ENCODE measurements around the gene NKX2-1.

The NKX2-1 gene

GRCh38 chr14:36511981-36512584 is 7.9 kb downstream of the NKX2-1 start:
- no peak for DNase-seq (ENCODE audit: low read depth)
- no peak for TF ChIP-seq CTCF (conservative IDR thresholded peaks at IDR 0.05; ENCODE audit: low read length)
- no peak overlapping the region for H3K4me3 ChIP-seq (ENCODE audit: low read length)

GRCh38 chr14:36510874-36511273 is 9.2 kb downstream of the NKX2-1 start:
- H3K4me3 ChIP-seq (ENCODE audit: low read length), result no peak overlapping the region
- no peak for TF ChIP-seq CTCF (conservative IDR thresholded peaks at IDR 0.05; ENCODE audit: low read length)

GRCh38 chr14:36510078-36510799 is 9.8 kb downstream of the NKX2-1 start:
- TF ChIP-seq CTCF (conservative IDR thresholded peaks at IDR 0.05; ENCODE audit: low read length), result no peak
- no peak overlapping the region for H3K4me3 ChIP-seq (ENCODE audit: low read length)
- no peak for DNase-seq (ENCODE audit: low read depth)

More at GRCh38 chr14:36510874-36511273, 9.2 kb downstream of the NKX2-1 start:
- no peak for DNase-seq (ENCODE audit: low read depth)

DNA sequence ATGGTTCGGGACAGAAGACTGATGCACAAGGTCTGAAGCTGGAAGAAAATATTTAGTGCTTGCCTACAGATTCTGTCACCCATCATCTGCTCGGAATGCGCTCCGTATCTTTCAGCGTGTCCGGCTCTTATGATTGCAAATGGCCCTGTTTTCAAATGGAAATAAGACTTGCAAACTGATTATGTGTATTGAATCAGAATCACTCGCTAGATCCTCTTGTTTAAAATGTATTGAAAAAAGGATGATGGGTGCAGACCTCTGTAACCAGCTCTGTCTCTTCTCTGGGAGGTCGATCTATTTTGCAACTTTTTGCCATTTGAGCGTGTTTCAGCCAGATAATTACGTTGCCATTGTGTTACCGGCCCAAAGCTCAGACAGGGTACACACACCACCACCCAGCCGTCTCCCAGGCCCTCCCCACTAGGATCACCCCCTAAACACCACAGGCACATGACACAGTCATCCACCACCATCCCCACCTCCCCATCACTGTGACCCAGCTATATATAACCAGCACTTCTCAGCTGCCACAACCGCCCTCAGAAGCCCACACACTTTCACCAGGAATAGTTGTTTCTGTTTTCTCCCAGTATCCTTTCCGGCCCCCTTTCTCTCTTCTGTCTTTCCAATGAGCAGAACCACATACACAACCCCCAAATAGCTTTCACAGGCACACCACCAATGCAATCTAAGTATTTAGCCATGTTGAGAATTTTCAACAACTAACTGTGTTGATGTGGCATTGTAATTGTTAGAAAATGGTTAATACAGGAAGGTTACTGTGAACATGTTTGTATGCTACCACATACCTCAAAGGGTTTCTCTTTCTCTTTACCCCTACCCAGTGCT is 10.7 kb downstream of the NKX2-1 start:
- DNase-seq (ENCODE audit: low read depth), result no peak
- H3K4me3 ChIP-seq (ENCODE audit: low read length), result no peak overlapping the region
- no peak for TF ChIP-seq CTCF (conservative IDR thresholded peaks at IDR 0.05; ENCODE audit: low read length)

DNA sequence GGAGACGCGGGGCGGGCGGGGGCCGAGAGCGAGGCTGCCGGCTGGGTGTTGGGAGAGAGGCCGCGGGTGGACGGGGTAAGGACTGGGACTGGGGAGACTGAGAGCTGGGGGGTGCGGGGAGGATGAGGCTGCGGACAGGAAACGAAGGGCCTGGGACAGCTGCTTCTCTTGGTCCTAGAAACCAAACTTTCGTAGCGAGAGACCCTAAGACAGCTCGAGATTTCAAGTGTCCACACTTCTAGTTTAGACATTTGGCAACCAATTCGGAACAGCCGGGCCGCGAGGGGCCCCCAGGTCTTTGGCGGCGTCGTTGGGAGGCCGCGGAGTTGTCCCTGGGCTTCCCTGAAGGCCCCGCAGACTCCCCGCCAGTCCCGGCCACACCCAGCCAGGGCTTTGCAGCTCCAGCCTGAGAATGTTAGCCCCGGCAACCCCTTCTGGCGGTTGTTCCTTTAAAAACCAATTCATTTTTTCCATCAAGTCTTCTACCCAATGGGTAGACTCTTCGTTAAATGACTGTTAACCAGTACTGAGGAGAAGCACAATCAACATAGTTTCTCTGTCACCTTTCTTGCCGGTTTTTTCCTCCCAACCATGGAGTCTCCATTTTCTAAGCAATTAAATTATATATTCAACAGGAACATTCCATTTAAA is 11.5 kb downstream of the NKX2-1 start:
- no peak overlapping the region for H3K4me3 ChIP-seq (ENCODE audit: low read length)
- TF ChIP-seq CTCF (conservative IDR thresholded peaks at IDR 0.05; ENCODE audit: low read length), result no peak
- no peak for DNase-seq (ENCODE audit: low read depth)

DNA sequence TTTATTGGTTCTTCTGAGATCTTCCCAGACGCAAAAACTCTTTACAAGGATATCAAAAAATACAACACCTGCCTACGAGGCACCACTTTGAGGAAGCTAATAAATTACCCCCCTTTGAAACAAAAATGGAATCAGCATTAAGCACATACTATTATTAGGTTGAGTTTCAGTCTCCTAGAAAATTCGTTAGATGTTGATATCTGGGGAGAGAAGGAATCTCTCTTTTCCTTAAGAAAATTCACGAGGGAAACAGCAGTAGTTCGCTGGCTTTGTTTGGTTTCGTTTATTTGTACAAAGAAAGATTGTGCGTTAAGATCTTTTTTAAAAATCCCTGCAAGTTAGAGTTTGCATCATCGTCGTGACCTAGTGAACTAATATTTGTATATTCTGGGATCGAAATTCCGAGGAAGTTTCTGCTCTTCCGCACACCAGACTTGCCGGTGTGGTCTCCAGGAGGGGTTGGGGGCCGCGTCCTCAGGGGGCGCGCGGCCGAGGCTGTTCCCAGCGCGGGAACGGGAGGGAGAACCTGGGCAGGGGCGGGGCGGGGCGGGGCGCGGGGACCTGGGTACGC is 12.1 kb downstream of the NKX2-1 start:
- no peak overlapping the region for H3K4me3 ChIP-seq (ENCODE audit: low read length)
- no peak for TF ChIP-seq CTCF (conservative IDR thresholded peaks at IDR 0.05; ENCODE audit: low read length)
- DNase-seq (ENCODE audit: low read depth), result no peak

All from AG10803 (cell line).